UCSD-AML1 (cell line): ENCODE measurements around the gene RXRG.
A peak's percentile ranks its signal among the peaks of the same experiment; 100 is the strongest.
"Not testable (repeated sequence)": the region's sequence is repeated elsewhere in the genome, so short reads cannot be mapped to it uniquely, and the experiment has no call there.

ENCODE experiments used
- DNase-seq: peaks from one replicate; lab custom pipeline; 2025; ENCODE audit not compliant: unreplicated experiment; lab: John Stamatoyannopoulos, UW

RXRG gene

GRCh38 chr1:165444897-165445370, at the start of gene RXRG:
Gene RXRG (minus strand): TSS chr1:165445126. CDS start chr1:165444893, 233 bp downstream.
- no peak for DNase-seq

GRCh38 chr1:165492845-165493373, 48.0 kb upstream of the RXRG start:
- no peak for DNase-seq

DNA sequence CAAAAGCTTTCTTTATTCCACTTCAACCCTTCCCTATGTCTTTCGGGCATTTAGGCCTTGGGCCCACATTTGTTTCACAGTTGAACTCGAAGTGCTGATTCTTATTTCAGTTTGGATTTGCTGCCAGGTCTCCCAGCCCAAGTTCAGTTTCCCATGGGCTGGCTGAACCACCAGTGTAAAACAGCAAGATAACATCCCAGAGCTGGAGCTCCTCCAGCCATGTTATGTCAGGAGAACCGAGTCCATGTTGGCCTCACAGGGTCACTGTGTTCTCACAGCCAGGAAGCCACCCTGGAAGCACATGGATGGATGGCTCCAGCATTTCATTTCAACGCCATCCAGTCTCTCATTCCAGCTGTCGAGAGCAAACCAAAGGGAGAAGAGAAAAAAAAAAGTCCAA, 45.2 kb upstream of the RXRG start:
- DNase-seq = no peak

DNA sequence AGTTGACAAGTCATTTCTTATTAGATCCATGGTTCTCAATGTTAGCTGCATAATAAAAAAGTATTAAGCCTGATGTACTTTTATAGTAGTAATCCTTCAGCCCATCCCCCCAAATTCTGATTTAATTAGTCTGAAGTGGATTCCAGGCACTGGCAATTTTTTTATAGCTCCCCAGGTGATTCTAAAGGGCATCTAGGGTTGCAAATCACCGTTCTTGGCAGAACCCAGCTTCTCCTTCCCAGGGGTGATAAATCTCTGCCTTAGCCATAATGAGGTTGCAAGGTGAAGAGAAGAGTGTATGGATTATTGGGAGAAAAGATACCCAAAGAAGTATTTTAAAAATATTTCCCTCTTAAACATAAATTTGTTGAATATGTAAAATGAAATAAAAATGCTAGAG, 43.0 kb upstream of the RXRG start:
- DNase-seq = no peak

DNA sequence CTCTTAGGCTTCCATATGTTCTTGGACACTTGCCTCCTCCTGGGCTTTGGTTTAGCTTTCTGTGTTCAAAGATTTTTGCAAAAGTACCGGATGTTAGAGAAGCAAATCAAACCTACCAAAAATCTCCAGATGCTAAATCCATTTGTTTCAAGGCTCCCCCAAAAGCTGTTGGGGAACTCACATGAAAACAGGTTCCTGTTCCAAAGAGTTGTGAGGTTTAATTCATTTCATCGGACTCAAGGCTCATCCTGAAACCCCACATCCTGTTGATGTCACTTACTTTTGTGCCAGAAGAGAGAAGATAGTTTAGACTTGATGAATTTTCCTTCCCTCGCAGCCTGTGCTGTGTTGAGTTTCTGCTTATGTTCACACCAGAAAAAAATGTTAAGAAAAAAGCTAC, 41.7 kb upstream of the RXRG start:
- no peak for DNase-seq

DNA sequence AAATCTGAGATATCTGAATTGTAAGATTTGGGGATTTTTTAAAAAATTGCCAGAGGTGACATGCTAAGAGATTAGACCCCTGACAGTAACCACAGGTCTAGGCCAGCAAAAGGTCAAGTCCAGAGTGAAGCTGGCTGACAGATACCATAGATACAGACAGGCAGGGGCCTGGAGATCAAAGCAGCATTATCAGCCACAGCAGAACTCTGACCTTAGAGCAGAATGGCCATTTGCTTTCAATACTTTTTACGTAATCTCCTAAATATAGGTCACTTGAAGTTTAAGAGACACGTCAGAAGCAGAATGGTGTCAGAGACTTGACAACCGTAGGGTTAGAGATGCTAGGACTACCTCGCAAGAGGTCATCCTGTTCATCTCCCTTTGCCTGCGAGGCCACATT, 40.8 kb upstream of the RXRG start:
- DNase-seq = no peak

GRCh38 chr1:165484532-165484931, 39.6 kb upstream of the RXRG start:
- no peak for DNase-seq

- no peak for DNase-seq
Measured at GRCh38 chr1:165483412-165483811, 38.5 kb upstream of the RXRG start.

DNA sequence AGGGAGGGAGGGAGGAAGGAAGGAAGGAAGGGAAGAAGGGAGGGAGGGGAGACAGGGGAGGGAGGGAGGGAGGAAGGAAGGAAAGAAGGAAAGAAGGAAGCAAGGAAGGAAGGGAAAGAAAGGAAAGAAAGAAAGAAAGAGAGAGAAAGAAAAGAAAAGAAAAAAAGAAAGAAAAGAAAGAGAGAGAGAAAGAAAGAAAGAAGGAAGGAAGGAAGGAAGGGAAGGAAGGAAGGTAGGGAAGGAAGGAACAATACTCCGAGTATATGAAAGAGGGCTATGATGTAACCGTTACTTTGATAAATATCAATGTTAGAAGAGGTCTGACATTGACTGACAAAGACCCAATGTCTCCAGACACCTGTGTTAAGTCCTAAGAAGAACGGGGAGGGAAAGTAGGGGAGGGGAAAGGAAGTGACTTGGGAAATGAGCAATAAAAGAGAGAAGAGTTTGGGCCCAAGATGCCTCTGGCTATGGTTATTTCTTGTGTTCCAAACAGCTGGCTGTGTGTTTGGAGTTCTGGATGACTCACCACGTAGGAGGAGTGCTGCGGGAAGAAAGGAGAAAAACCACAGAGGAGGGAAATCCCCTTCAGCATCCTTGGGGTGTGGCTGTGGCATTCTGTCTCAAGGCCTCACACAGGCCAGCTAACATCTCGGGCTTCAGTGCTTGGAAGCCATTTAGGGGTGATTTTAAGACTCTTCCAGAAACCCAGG, 37.0 kb upstream of the RXRG start:
- DNase-seq = peak; percentile 21

DNA sequence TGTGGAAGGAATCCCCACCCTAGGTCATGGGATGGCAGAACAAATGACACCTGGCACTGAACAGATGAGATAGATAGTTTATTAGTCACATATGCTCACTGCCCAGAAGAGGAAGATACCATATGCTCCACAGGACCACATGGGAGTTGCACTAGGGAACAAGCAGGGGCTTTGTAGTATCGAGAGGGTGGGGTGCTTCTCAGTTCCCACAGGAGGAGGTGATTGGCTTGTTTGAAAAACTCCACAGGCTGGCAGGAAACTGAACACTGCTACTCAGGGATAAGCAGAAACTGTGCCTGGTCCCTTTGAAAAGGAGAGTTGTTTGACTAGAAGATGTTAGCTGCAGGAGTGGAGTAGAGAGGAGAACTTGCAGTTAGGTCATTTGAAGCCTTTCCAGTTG, 31.9 kb upstream of the RXRG start:
- no peak for DNase-seq

DNA sequence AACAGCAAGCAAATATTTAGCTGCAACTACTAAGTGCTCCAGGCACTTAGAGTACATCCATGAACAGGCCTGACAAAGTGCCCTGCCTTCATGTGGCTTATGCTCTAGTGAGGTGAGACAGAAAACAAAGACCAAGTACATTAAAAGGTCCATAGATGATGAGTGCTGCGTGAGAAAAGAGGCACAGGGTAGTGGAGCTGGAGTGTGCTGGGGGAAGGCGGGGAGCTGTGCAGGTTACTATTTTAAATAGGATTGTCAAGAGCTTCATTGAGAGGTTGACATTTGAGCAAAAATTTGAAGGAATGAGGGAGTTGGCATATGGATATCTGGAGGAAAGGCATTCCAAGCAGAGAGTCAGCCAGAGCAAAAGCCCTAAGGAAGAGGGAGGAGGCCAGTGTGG, 29.3 kb upstream of the RXRG start:
- DNase-seq = no peak

DNA sequence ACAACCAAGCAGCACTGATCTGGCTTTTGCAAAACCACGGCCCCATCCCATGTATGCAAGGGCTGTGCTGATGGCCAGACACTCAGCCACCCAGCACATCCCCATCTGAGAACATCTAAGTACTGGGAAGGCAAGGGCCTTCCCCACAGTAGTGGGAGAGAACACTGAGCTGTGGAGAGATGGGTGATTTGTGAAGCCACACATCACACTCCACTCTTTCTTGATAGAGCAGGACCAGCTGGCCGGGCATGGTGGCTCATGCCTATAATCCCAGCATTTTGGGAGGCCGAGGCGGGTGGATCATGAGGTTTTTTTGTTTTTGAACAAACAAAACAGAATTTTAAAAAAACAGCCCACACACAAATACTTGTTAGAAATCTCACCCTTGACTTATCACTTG, 28.2 kb upstream of the RXRG start:
- no peak for DNase-seq

DNA sequence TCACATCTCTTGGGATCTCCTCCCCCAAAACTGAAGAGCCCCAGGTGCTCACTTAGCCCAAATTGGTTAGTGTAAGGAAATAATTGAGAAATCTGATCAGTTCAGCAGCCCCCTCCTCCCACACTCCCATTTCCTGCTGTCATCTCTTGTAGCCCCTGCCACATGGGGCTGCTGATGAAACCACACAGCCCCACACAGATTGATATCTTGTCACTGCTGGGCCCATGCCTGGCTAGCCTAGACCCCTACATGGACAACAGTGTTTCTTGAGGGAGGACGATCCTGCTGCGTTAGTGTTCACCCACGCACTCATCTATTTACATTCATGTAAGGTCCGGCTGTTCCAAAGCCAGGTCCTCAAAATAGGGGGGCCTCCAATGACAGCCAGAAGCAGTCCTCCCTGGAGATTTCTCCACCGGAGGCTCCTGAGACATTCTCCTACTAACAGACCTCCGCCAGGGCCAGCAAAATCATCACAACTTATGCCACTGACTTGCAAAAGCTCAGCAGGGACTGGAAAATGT, 23.9 kb upstream of the RXRG start:
- no peak for DNase-seq

- no peak for DNase-seq
Measured at GRCh38 chr1:165468253-165468652, 23.3 kb upstream of the RXRG start.

GRCh38 chr1:165467706-165468105, 22.8 kb upstream of the RXRG start:
- DNase-seq = no peak

DNA sequence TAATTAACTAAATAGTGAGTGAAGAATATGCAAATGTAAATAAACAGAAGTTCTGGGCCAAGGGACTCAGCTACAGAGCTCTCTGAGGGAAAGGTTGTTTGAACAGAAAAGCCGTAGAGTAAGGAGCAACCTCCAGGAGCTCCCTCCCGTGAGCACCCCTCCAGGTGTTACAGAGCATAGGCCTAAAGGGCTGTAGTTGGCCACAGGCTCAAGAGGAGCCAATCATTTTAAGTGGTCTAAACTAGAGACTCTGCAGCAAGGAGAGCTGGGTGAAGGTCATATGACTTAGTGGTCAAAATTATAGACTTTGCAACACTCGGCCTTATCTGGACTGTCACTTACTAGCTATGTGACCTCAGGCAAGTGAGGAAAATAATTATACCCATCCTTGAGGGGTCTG, 19.1 kb upstream of the RXRG start:
- no peak for DNase-seq

DNA sequence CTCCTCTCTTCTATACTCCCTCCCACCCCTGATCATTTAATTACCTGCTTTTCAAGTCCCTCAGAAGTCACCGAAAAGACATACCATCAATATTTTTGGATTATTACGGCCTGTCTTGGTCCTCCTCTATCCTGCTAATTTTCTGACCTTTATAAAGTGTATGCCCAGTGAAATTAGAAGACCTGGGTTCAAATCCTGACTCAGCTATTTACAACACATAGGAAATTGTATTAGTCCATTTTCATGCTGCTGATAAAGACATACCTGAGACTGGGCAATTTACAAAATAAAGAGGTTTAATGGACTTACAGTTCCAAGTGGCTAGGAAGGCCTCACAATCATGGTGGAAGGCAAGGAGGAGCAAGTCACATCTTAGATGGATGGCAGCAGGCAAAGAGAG, 14.8 kb upstream of the RXRG start:
- not testable (repeated sequence) for DNase-seq

DNA sequence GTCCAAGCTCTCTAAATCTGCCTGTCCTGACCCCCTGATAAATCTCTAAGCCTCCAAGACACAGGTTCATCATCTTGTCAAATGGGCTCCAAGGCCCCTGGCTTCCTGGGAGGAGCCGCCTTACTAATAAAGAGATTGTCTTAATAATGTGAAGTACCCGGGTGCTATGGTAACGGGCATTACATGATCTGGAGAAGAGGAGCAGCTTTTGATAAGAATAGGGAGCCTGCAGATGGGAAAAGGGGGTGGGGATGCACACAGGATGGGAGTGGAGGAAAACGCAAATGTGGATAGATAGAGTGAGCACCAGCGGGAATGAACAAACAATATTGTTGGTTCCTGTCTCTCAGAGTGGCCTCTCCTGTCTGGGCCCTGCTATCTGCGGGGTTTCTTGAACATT, 11.9 kb upstream of the RXRG start:
- DNase-seq = no peak

- DNase-seq = no peak
Measured at GRCh38 chr1:165456114-165456513, 11.2 kb upstream of the RXRG start.

DNA sequence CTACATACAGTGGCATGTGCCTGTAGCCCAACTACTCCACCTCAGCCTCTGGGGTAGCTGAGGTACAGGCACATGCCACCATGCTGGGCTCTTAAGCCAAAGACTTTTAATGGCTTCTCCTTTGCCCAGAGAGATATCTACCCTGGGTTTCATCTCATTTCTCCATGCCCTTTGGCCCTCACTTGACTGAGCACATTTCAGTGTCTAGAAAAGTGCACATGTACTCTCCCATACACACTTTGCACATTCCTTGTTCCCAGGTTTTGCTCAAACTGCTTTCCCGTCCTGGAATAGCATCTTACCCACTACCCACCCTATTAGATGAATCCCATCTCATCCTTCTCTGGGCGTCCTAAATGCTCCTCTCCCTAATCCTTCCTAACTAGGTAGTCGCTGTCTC, 10.2 kb upstream of the RXRG start:
- no peak for DNase-seq

DNA sequence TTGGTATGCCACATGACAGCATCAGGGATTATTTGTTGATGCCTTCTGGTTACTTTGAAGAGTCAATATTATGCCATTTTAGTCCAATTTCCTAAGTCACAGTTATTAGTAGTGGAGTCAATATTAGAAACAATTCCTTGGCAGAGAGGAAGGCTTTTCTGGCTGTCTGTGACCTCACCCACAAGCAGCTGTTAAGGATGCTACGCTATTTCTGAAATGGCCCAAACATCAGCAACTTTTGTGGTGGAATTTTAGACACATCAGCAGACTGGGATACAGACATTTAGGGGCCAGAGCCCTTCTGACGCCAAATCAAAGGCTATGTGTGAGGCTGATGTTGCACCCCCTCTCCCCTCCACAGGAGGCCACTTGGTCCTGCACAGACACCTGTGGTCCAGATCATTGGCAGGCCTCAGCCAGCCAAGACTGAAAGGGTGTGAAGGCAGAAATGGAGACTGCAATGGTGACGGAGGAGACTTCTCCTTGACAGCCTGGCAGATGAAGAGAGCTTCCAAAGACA, 9.2 kb upstream of the RXRG start:
- DNase-seq = no peak

GRCh38 chr1:165452336-165453130, 7.6 kb upstream of the RXRG start:
- no peak for DNase-seq
